Peyer's patch (tissue), 4 donors: ENCODE results near the gene MARCHF9. TPM values are rescaled to one million over a fixed set of nuclear protein-coding genes. Genes with fewer than 3 reads are reported as not detected.
A peak's percentile ranks its signal among the peaks of the same experiment; 100 is the strongest.

ENCODE experiments used
- DNase-seq, 3 donors: peaks; one replicate each; pipeline ENCODE4 v3.0.0-alpha.2; 2017 to 2019
- H3K27ac ChIP-seq, 4 donors: fragments of 200-600 bp; sonication (generic); one replicate each; pipeline ENCODE4 v1.5.1; 2016 to 2019
- H3K27me3 ChIP-seq, 2 donors: fragments of 200-600 bp; sonication (generic); one replicate each; pipeline ENCODE4 v1.5.1; 2019
- H3K36me3 ChIP-seq, 3 donors: fragments of 200-600 bp; sonication (generic); one replicate each; pipeline ENCODE4 v1.5.1; 2016 to 2019
- H3K4me1 ChIP-seq, 4 donors: fragments of 200-600 bp; sonication (generic); one replicate each; pipeline ENCODE4 v1.5.1; 2016 to 2019
- H3K4me3 ChIP-seq, 4 donors: fragments of 200-600 bp; sonication (generic); 1 replicate in 3 of 4; 2 replicates in 1 of 4; pipeline ENCODE4 v1.5.1; 2016 to 2019; ENCODE audit warnings: mild to moderate bottlenecking in 1 of 4
- H3K9me3 ChIP-seq, 4 donors: fragments of 200-600 bp; sonication (generic); one replicate each; pipeline ENCODE4 v1.5.1; 2016 to 2019; ENCODE audit warnings: mild to moderate bottlenecking in 1 of 4
- POLR2A ChIP-seq, 2 donors: fragments of 450-650 bp; IDR thresholded peaks; one replicate each; pipeline ENCODE4 v1.5.1; 2017; ENCODE audit warnings: antibody characterized with exemption in 2 of 2, mild to moderate bottlenecking in 2 of 2, moderate library complexity in 2 of 2
- total RNA-seq, 4 donors: library from RNA; depleted of rRNA; stranded (reverse); fragments of >200 nt; gene quantifications; one replicate each; pipeline ENCODE4 v1.1.0, GENCODE V29; 2016
- TF ChIP-seq, protein P1 (sequence below), 6 experiments: fragments of 450-650 bp in 4 of 6; fragments of 200-600 bp in 2 of 6; sonication (generic) in 1 of 6; IDR thresholded peaks; one replicate each; pipeline ENCODE4 v1.5.1; 2017 to 2019; ENCODE audit warnings: antibody characterized with exemption in 6 of 6, mild to moderate bottlenecking in 3 of 6, moderate library complexity in 1 of 6

Gene MARCHF9
- total RNA-seq, 4 donors from 2014 or later = 7.4 to 17.2 (median 10.6) TPM

DNA sequence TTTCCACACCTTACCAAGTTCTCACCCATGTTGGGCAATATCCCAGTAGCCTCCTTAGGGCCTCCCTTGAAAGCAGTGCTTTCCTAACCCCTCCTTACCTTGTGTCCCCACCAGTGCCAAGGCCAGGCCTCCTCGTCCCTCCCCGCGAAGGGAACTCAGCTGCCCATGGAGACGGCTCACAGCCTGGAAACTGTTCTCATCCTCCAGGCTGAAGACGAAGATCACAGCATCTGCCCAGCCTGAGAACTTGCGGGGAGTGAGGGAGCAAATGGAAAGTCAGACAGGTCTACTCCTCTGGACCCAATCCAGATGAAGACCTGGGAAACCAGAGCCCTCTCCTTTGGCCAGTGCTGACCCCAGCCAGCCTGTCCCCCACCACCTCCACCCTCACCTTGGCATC is 21.0 kb upstream of the MARCHF9 start:
- Histone ChIP-seq H3K27me3 (peaks cover 0 to 42% of the 10 kb centered on the region in 2 donors), H3K9me3 (no peaks in the 10 kb centered on the region), H3K4me3 (no peak overlapping the region), H3K27ac (no peak overlapping the region), H3K36me3 (peaks cover 0 to 6% (median 0%) of the 10 kb centered on the region in 3 donors), H3K4me1 (peaks cover 0 to 32% (median 4%) of the 10 kb centered on the region in 4 donors)
- TF ChIP-seq, protein P1, sequence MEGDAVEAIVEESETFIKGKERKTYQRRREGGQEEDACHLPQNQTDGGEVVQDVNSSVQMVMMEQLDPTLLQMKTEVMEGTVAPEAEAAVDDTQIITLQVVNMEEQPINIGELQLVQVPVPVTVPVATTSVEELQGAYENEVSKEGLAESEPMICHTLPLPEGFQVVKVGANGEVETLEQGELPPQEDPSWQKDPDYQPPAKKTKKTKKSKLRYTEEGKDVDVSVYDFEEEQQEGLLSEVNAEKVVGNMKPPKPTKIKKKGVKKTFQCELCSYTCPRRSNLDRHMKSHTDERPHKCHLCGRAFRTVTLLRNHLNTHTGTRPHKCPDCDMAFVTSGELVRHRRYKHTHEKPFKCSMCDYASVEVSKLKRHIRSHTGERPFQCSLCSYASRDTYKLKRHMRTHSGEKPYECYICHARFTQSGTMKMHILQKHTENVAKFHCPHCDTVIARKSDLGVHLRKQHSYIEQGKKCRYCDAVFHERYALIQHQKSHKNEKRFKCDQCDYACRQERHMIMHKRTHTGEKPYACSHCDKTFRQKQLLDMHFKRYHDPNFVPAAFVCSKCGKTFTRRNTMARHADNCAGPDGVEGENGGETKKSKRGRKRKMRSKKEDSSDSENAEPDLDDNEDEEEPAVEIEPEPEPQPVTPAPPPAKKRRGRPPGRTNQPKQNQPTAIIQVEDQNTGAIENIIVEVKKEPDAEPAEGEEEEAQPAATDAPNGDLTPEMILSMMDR (IDR thresholded peaks at IDR 0.05) = no peak
- no peak for TF ChIP-seq POLR2A (IDR thresholded peaks at IDR 0.05)
- no peak for DNase-seq

DNA sequence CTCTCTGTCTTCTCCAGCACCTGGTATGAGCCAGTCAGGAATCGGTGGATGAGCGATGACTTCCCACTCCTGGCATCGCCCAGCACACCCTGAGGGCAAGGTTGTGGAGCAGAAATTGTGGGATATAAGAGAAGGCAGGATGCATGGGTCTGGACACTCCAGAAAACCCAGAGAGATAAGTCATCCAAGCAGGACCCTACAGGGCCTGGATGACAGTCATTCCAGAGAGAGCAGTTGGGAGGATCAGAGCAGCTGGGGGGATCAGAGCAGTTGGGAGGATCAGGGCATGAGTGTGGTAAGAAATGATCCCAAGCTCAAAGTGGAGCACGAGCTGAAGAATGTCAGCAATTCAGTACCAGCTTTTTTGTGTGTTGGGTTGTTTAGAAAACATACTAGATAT is 20.3 kb upstream of the MARCHF9 start:
- DNase-seq = no peak
- Histone ChIP-seq H3K36me3 (peaks cover 0 to 6% (median 0%) of the 10 kb centered on the region in 3 donors), H3K4me3 (no peak overlapping the region), H3K27me3 (peaks cover 0 to 48% of the 10 kb centered on the region in 2 donors), H3K9me3 (no peaks in the 10 kb centered on the region), H3K27ac (no peak overlapping the region), H3K4me1 (peaks cover 0 to 32% (median 5%) of the 10 kb centered on the region in 4 donors)
- TF ChIP-seq, protein P1 (IDR thresholded peaks at IDR 0.05) = no peak
- no peak for TF ChIP-seq POLR2A (IDR thresholded peaks at IDR 0.05)

DNA sequence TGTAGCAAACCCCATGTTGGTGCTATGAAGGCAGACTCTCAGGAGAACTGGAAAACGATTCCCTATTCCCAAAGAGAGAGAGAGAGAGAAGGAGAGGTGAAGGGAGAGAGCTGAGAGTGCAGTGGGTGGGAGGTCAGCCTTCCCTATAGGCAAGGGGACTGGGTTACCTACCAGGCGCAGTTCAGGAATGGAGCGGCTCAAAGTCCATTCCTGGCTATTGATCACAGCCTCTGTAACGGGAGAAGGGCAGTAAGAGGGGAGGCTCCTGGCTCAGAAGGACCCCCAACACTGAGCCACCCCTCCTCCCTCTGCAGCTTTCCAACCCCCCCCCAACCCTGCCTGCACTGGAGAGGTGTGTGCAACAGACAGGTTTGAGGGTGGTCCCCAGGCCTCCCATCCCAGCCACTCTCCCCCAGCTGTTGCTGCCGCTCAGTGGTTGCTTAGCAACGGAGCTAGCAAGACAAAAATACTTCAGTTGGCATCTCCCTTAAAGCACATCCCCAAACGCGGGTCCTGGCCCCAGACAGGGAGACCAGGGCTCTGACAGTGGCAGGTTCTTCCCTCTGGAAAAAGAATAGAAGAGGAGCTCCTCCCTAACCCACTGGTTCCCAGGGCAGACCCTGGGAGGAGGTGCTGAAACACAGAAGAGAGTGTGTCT is 19.6 kb upstream of the MARCHF9 start:
- no peak overlapping the region for H3K27ac ChIP-seq
- TF ChIP-seq, protein P1 (IDR thresholded peaks at IDR 0.05) = no peak
- TF ChIP-seq POLR2A (IDR thresholded peaks at IDR 0.05) = no peak
- H3K27me3 ChIP-seq = peaks cover 0 to 50% of the 10 kb centered on the region in 2 donors
- H3K4me3 ChIP-seq = no peak overlapping the region
- no peaks in the 10 kb centered on the region for H3K9me3 ChIP-seq
- H3K4me1 ChIP-seq = peaks cover 0 to 32% (median 10%) of the 10 kb centered on the region in 4 donors
- DNase-seq = peak in 1 of 3 donors; percentile 34
- peaks cover 0 to 6% (median 0%) of the 10 kb centered on the region in 3 donors for H3K36me3 ChIP-seq

DNA sequence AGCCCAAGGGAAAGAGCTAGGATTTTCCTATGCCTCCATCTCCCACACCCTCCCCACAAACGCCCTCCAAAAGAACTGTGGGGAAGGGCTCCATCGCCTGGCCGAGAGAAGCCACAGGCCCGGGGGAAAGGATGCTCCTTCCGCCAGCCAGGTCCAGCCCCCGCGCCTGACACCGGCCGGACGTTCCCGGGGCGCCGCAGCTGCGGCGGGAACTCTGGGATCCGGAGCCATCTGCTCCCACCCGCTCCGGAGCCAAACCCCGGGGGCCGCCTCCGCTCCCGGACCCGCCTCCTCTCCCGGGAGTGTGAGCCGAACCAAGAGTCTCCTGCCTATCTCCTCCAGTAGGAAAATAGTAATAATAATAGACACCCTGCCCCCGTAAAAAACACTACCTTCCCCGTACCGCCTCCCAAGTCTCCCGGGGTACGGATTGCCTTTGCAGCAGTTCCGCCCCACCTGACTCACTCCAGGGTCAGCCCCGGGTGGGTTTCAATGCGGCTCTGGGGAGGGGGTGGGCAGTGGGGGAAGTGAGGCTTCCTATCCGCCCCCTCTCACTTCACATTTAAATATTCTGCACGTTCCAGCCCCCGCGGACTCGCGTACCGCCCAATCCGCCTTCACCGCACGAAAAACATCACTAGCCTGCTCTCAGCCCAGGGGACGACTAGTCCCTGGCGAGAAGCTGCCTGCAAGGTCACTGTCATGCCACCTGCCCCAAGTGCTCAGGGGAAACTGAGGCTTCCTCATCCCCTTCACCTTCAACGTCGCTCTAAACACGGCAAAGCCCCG is 18.8 kb upstream of the MARCHF9 start:
- DNase-seq = peak in 1 of 3 donors; percentile 52
- TF ChIP-seq, protein P1 (IDR thresholded peaks at IDR 0.05) = no peak
- TF ChIP-seq POLR2A (IDR thresholded peaks at IDR 0.05) = no peak
- H3K9me3 ChIP-seq = no peaks in the 10 kb centered on the region
- peaks cover 0 to 32% (median 15%) of the 10 kb centered on the region in 4 donors for H3K4me1 ChIP-seq
- no peak overlapping the region for H3K27ac ChIP-seq
- H3K27me3 ChIP-seq = peaks cover 0 to 50% of the 10 kb centered on the region in 2 donors
- peak overlapping the region in 1 of 4 donors; percentile 0 for H3K4me3 ChIP-seq
- H3K36me3 ChIP-seq = peaks cover 0 to 6% (median 0%) of the 10 kb centered on the region in 3 donors

DNA sequence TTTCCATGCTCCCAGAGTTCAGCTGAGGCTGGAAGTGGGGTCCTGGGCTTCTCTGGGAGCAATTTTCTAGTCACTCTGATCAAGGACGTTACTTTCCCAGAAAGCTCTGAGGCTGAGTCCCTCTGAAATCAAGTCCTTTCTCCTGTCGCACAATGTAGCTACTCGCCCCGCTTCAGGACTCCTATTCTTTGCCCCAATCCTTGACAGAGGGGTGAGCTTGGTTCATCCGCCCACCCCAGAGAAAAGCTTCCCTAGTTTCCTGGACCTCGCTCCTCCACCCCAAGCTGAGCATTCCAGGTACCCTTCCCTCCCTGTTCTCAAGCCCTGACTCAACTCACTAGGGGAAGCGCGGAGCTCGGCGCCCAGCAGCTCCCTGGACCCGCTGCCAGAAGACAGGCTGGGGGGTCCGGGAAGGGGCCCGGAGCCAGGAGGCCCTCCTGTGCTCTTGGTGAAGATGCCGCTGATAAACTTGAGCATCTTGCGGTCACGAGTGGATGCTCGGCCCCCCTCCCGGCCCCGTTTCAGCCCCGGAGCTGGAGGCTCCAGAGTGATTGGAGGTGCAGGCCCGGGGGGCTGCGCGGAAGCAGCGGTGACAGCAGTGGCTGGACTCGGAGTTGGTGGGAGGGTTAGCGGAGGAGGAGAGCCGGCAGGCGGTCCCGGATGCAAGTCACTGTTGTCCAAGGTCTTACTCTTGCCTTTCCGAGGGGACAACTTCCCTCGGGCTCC is 18.0 kb upstream of the MARCHF9 start:
- DNase-seq = no peak
- H3K27me3 ChIP-seq = peaks cover 0 to 50% of the 10 kb centered on the region in 2 donors
- TF ChIP-seq, protein P1 (IDR thresholded peaks at IDR 0.05) = no peak
- no peak for TF ChIP-seq POLR2A (IDR thresholded peaks at IDR 0.05)

More for the DNA sequence above, 18.0 kb upstream of the MARCHF9 start:
- Histone ChIP-seq H3K4me1 (peaks cover 0 to 32% (median 15%) of the 10 kb centered on the region in 4 donors), H3K9me3 (no peaks in the 10 kb centered on the region), H3K27ac (no peak overlapping the region), H3K36me3 (peaks cover 0 to 6% (median 0%) of the 10 kb centered on the region in 3 donors), H3K4me3 (no peak overlapping the region)
